HS-27A (cell line): ENCODE data around the gene RPLP2.

Source experiments
- DNase-seq: peaks from one replicate; pipeline ENCODE4 v3.0.0-alpha.2; 2012; ENCODE audit warnings: low read depth, missing footprints

RPLP2 gene

GRCh38 chr11:824292-824880 lies 14.6 kb downstream of the RPLP2 start:
- no peak for DNase-seq

DNA sequence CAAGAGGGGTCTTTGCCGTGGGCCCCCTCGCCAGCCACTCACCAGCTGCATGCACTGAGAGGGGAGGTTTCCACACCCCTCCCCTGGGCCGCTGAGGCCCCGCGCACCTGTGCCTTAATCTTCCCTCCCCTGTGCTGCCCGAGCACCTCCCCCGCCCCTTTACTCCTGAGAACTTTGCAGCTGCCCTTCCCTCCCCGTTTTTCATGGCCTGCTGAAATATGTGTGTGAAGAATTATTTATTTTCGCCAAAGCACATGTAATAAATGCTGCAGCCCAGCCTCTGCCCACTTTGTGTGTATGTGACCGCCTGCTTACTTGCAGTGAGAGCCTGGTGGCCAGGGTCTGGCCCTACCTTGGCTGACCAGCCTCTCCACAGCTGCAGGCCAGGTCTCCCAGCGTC lies 15.2 kb downstream of the RPLP2 start:
- no peak for DNase-seq

GRCh38 chr11:825366-826226 lies 15.8 kb downstream of the RPLP2 start:
- no peak for DNase-seq

DNA sequence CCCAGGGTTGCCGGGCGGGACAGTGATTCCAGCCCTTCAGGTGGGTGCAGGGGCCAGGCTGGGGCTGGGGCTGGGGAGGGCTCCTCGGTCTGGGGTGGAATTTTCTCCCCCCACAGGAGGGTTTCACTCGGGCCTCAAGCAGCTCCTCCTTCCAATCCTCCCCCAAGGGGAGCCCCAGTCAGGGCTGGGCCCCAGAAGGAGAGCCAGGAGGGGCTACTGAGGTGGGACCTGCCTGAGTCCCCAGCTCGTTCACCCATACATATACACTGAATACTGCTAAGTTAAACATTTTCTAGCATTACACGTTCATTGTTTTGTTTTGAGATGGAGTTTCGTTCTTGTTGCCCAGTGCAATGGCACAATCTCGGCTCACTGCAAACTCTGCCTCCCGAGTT lies 16.5 kb downstream of the RPLP2 start:
- no peak for DNase-seq

GRCh38 chr11:826836-827145 lies 17.0 kb downstream of the RPLP2 start:
- no peak for DNase-seq

DNA sequence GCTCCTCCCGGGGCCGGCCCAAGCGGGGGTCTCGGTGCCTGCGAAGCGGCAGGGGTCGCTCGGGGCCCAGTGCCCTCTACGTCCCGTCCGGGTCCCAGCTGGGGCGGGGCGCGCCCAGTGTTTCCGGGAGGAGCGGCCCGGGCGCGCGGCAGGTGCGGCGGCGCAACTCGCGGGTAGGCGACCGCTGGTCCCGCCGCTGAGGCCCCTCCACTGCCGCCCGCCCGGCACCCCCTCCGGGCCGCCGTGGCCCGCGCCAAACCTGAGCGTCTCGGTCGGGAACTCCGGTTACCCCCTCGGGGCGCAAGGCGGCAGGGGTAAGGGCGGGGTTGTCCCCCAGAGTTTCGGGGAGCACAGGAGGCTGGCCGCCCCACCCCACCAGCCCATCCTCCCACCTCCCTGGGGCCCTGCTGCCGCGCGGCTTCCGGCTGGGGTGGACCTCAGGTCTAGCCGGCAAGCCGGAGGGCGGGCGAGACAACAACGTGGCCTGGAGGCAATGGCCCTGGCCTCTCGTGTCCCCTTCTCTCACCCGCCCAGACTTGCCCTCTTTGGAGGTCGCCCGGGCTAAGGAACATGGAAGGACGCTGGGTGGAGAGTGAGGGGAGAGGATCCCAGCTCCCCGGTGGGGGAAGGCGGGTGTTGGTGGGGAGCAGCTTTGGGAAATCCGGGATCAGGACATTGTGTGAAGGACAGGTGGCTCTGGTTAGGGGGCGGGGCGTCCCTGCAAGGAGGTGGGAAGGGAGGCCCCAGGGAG lies 17.6 kb downstream of the RPLP2 start:
- DNase-seq = no peak

- DNase-seq = no peak
These were observed 18.1 kb downstream of the RPLP2 start, which contains the start of gene CRACR2B for GRCh38 chr11:827897-828192. CRACR2B (plus strand) TSS chr11:827919; CDS start chr11:828608, 689 bp downstream.

DNA sequence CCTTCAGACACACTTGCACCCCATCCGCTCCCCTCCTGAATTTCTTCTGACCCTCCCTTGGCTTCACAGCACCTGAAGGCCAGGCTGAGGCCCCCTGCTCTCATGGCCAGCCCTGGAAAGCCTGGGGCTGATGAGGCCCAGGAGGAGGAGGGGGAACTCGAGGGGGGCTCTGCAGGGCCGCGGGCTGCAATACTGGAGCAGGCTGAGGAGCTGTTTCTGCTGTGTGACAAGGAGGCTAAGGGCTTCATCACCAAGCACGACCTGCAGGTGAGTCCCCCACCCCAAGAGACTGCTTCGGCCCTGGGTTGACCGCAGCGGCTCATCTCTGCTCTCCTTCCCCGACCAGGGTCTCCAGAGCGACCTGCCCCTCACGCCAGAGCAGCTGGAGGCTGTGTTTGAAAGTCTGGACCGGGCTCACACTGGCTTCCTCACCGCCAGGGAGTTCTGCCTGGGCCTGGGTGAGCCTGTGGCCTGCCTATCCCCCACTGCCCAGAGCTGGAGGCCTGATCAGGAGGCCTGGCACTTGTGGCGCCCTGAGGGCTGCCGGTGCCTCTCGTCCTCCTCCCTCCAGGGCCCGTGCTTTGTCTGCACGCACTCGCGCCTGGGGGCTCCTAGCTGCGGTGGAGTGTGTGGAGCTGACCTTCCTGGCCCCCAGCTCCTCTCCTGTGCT lies 18.9 kb downstream of the RPLP2 start:
- DNase-seq = no peak

GRCh38 chr11:829176-829846 lies 19.5 kb downstream of the RPLP2 start:
- DNase-seq = no peak

GRCh38 chr11:829847-830294 lies 20.1 kb downstream of the RPLP2 start:
- no peak for DNase-seq

GRCh38 chr11:830295-831117 lies 20.7 kb downstream of the RPLP2 start:
- no peak for DNase-seq

DNA sequence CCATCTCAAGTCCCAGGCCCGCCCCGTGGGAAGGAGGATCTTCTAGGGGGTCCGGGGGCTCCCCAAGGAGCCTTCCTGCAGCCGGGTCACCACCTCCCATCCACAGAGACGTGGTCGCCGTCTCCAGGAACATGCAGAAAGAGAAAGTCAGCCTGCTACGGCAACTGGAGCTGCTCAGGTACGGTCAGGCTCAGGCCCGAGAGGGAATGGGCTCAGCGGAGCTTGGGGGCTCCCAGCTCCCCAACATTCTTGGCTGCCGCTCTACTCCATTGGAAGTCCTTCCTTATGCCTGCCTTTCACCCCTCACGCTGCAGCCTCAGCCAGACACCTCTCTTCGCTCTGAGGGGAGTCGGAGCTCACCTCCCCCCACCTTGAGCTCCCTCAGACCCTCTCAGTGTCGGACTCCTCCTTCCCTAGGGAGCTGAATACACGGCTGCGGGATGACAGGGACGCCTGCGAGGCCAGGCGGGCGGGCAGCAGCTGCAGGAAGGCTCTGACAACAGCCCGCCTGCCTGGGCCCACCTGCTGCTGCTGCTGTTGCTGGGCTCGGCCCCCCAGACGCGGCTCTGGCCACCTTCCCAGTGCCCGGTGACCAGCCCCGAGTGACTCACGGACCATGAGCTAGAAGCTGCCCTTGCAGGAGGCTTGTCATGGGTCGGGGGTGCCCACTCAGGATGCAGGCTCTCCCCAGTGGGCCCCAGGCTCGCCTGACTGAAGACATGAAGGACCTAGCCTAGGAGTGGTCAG lies 21.5 kb downstream of the RPLP2 start:
- no peak for DNase-seq

GRCh38 chr11:831961-832528 lies 22.3 kb downstream of the RPLP2 start:
- DNase-seq = no peak

GRCh38 chr11:832529-833113 lies 22.9 kb downstream of the RPLP2 start, which contains the start of gene CD151:
CD151 (plus strand) TSS chr11:832952; CDS start chr11:836070, 3,118 bp downstream.
- DNase-seq = no peak

DNA sequence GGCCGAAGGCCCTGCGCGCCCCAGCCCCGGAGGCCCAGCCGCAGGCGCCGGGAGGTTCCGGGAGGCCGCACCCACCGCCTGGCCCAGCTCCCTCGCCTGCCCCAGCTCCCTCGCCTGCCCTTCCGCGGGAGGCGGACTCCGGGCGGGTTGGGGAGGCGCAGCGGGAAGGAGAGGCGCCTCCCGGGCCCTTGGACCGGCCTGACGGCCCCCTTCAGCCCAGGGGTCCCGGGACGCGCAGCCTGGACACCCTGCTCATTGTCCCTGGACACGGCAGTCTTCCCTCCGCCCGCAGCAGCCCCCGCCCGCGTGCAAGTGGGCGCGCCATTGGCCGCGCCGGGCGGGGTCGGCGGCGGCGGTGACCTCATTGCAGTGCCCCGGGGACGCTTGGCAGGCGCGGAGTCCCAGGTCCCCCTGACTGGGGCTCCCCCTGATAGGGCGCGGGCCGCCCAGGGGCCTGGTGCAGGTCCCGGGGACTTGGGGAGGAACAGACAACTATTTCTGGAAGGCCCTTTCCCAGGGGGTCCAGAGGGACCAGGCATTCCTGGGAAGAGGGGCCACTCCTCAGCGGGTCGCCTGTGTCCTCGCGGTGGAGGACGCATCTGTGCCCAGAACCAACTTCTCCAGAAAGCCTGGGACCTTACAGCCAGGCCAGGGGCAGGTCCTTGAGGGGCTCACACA lies 23.5 kb downstream of the RPLP2 start:
- no peak for DNase-seq

DNA sequence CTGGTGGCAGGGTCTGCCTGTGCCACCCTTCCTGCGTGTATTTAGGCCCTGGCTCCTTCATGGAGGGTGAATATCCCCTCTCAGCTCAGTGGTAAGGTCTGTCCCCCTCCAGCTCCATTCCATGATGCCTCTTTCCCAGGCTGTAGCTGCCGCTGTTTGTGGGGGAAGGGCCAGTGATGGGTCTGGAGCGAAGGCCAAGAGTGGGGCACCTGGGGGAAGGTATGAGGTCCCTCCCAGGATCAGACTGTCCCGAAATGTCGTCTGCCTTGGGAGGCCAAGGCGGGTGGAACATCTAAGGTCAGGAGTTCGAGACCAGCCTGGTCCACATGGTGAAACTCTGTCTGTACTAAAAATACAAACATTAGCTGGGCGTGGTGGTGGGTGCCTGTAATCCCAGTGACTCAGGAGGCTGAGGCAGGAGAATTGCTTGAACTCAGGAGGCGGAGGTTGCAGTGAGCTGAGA lies 24.1 kb downstream of the RPLP2 start:
- DNase-seq = no peak

DNA sequence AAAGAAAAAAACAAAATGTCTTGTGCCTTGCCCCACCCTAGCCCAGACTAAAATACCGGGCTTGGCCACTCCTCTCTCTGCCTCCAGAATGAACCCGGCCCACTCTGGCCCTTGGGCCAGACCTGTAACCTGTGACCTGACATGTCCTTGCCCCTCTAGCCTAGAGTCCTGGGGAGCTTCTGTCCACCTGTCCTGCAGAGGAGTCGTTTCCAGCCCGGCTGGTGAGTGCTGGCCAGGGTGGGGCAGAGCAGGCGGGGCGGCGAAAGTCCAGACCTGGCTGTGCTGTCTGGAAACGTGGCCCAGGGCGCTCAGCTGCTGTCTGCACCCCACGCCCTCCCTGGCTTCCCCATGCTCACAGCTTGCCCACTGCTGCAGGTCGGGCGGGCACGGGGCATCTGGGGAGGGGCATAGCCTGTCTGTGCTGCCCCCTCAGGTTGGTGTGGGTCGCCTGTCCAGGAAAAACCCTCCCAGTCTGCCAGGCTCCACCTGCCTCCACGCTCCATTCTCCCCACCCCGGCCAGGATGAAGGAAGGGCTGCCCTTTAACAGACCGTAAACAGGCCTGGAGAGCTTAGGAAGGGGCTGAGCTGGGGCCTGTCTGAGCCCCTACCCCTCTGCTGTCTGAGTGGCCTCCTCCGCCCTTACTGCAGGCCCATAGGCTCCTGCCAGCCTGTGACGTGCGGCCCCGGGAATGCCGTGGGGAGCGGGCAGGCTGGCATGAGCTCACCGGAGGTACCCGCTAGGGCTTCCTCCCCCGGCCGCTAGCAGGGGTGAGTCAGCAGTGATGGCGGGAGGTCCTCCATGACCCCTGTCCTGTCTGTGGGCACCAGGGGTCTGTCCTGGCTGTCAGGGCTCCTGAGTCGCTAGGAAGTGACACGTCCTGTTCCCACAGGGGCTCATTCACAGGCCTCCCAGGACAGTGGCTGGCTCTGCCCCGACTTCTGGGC lies 24.9 kb downstream of the RPLP2 start:
- peak; percentile 83 for DNase-seq

GRCh38 chr11:836274-836673 lies 26.5 kb downstream of the RPLP2 start:
- DNase-seq = no peak
